A549 (cell line): ENCODE measurements around the gene MAPT. TPM values are rescaled to one million over a fixed set of nuclear protein-coding genes. Genes with fewer than 3 reads are reported as not detected.

ENCODE experiments used
- ATAC-seq, 2 experiments: fragments of 200-7000 bp in 1 of 2; fragments of >200 bp in 1 of 2; cut with Nextera tagmentation in 1 of 2; cut with Tn5 transposase in 1 of 2; 3 replicates each; pipeline versions ENCODE4 v1.8.0 to v1.9.1; 2018 to 2020; ENCODE audit warnings: mild to moderate bottlenecking in 1 of 2, moderate library complexity in 1 of 2
- CTCF ChIA-PET: fragments of 300-600 bp; sonication (Branson Sonifier 250); formaldehyde crosslinking; extraction: SDS; loops from one replicate; lab custom pipeline; 2021; ENCODE audit warnings: antibody characterized with exemption, inconsistent platforms; lab: Yijun Ruan, JAX
- POLR2A ChIA-PET: fragments of 350-600 bp; formaldehyde crosslinking; extraction: SDS; loops from one replicate; lab custom pipeline; 2021; ENCODE audit warnings: antibody characterized with exemption, inconsistent platforms; lab: Yijun Ruan, JAX
- DNase-seq, 2 experiments: peaks; one replicate each; pipeline versions ENCODE4 v3.0.0 to v3.0.0-alpha.2; 2011 to 2016; ENCODE audit warnings: low read depth in 1 of 2, low spot score in 1 of 2
- FAIRE-seq: peaks from 2 replicates; lab custom pipeline; 2011; peaks lifted over from hg19 to GRCh38; lab: Jason Lieb, UNC
- H3K27ac ChIP-seq, 2 experiments: fragments of >200 bp; sonication (Bioruptor Twin); formaldehyde crosslinking; 3 replicates each; pipeline ENCODE4 v1.5.1; 2016 to 2017
- H3K4me1 ChIP-seq: fragments of >200 bp; sonication (Bioruptor Twin); formaldehyde crosslinking; 3 replicates; pipeline ENCODE4 v1.6.1; 2016
- H3K4me2 ChIP-seq: fragments of >200 bp; sonication (Bioruptor Twin); formaldehyde crosslinking; 3 replicates; pipeline ENCODE4 v1.6.1; 2016
- H3K4me3 ChIP-seq: fragments of >200 bp; sonication (Bioruptor Twin); formaldehyde crosslinking; 3 replicates; pipeline ENCODE4 v1.5.1; 2016
- H3K9me3 ChIP-seq: fragments of >200 bp; sonication (Bioruptor Twin); formaldehyde crosslinking; 3 replicates; pipeline ENCODE4 v1.6.1; 2016
- ATOH8 ChIP-seq: fragments of 250-450 bp; sonication (Bioruptor Pico); IDR thresholded peaks from 2 replicates; pipeline ENCODE4 v1.5.0; 2020; ENCODE audit warnings: low read depth, mild to moderate bottlenecking, moderate library complexity
- CHD2 ChIP-seq: fragments of 150-350 bp; IDR thresholded peaks from 2 replicates; pipeline ENCODE4 v1.6.1; 2014; ENCODE audit warnings: low read length; ENCODE audit not compliant: partially characterized antibody
- CTCF ChIP-seq: fragments of >200 bp; sonication (Bioruptor Twin); formaldehyde crosslinking; IDR thresholded peaks from 3 replicates; pipeline ENCODE4 v1.5.1; 2016
- ELK1 ChIP-seq: fragments of 150-350 bp; IDR thresholded peaks from 2 replicates; pipeline ENCODE4 v1.6.1; 2014; ENCODE audit warnings: low read depth, mild to moderate bottlenecking, low read length
- ESRRA ChIP-seq: fragments of 150-350 bp; IDR thresholded peaks from 2 replicates; pipeline ENCODE4 v1.6.1; 2014; ENCODE audit warnings: mild to moderate bottlenecking, low read length, borderline replicate concordance
- FOSB ChIP-seq: fragments of 250-450 bp; sonication (Bioruptor Pico); IDR thresholded peaks from 2 replicates; pipeline ENCODE4 v1.5.0; 2020; ENCODE audit warnings: mild to moderate bottlenecking, moderate library complexity
- HDAC2 ChIP-seq: fragments of 200-600 bp; sonication (generic); IDR thresholded peaks from 2 replicates; pipeline ENCODE4 v1.6.1; 2016
- HEYL ChIP-seq: fragments of 250-450 bp; sonication (Bioruptor Pico); IDR thresholded peaks from 2 replicates; pipeline ENCODE4 v1.8.0; 2021; ENCODE audit warnings: mild to moderate bottlenecking, moderate library complexity
- HOXA7 ChIP-seq: fragments of 250-450 bp; sonication (Bioruptor Pico); IDR thresholded peaks from 2 replicates; pipeline ENCODE4 v1.5.0; 2020; ENCODE audit warnings: mild to moderate bottlenecking, moderate library complexity
- KDM1A ChIP-seq: fragments of 200-600 bp; sonication (generic); IDR thresholded peaks from 2 replicates; pipeline ENCODE4 v1.6.1; 2016; ENCODE audit warnings: low read depth, mild to moderate bottlenecking
- MAX ChIP-seq: IDR thresholded peaks from 2 replicates; pipeline ENCODE4 v1.6.1; 2012
- MAZ ChIP-seq: fragments of 150-350 bp; IDR thresholded peaks from 2 replicates; pipeline ENCODE4 v1.6.1; 2014; ENCODE audit warnings: antibody characterized with exemption, low read depth, low read length, borderline replicate concordance
- MYC ChIP-seq: IDR thresholded peaks from 2 replicates; pipeline ENCODE4 v1.6.1; 2012; ENCODE audit warnings: mild to moderate bottlenecking, inconsistent platforms, low read length, improper control_type of control experiment, borderline replicate concordance
- NFE2L2 ChIP-seq: fragments of 150-350 bp; conservative IDR thresholded peaks from 2 replicates; pipeline ENCODE4 v1.6.1; 2014; ENCODE audit warnings: low read length
- NR3C1 ChIP-seq: fragments of >200 bp; sonication (Bioruptor Twin); formaldehyde crosslinking; IDR thresholded peaks from 3 replicates; pipeline ENCODE4 v1.6.1; 2017
- PBX3 ChIP-seq: IDR thresholded peaks from 2 replicates; pipeline ENCODE4 v1.6.1; 2012
- POLR2A ChIP-seq: IDR thresholded peaks from 2 replicates; pipeline ENCODE4 v1.6.1; 2012; ENCODE audit warnings: mild to moderate bottlenecking, low read length
- RARB ChIP-seq: fragments of 250-450 bp; sonication (Bioruptor Pico); IDR thresholded peaks from 2 replicates; pipeline ENCODE4 v1.8.0; 2021; ENCODE audit warnings: mild to moderate bottlenecking, moderate library complexity
- RNF2 ChIP-seq: fragments of 200-600 bp; sonication (generic); IDR thresholded peaks from 2 replicates; pipeline ENCODE4 v1.6.1; 2016; ENCODE audit warnings: low read depth, mild to moderate bottlenecking, antibody characterized with exemption, moderate library complexity, borderline replicate concordance
- USF2 ChIP-seq: fragments of 450-650 bp; IDR thresholded peaks from 2 replicates; pipeline ENCODE4 v1.6.1; 2014; ENCODE audit warnings: antibody characterized with exemption
- ZC3H11A ChIP-seq: fragments of 450-650 bp; IDR thresholded peaks from 2 replicates; pipeline ENCODE4 v1.6.1; 2014; ENCODE audit warnings: antibody characterized with exemption, mild to moderate bottlenecking
- ZNF302 ChIP-seq: fragments of 250-450 bp; sonication (Bioruptor Pico); IDR thresholded peaks from 2 replicates; pipeline ENCODE4 v1.9.0; 2021; ENCODE audit warnings: inconsistent platforms, mild to moderate bottlenecking, moderate library complexity
- WGBS: methylation state at CpG from one replicate; pipeline ENCODE4 v1.1.6; 2017; ENCODE audit errors: missing lambda C conversion rate; 5-methylcytosine and 5-hydroxymethylcytosine counted together
- polyA plus RNA-seq, 4 experiments: library from polyadenylated mRNA; depleted of rRNA in 3 of 4; stranded (reverse); fragments of >200 nt; fragmentation: RNase III in 1 of 4; extraction: RNeasy Plus Mini Kit Qiagen cat#74134 plus additional on column Dnase treatment in 1 of 4; gene quantifications; 2 replicates in 3 of 4; 3 replicates in 1 of 4; pipeline ENCODE4 v1.2.3, GENCODE V29; 2011 to 2017

MAPT gene
- polyA plus RNA-seq, 2 of the 4 experiments (the other 2 are of a cell fraction), result 1.2 to 1.6 TPM

GRCh38 chr17:45893725-45894021 is 681 bp upstream of the MAPT start:
- 44% methylated on average over 7 of the region's 7 CpGs for WGBS
- Histone ChIP-seq H3K4me2 (peak overlapping the region; percentile 99), H3K9me3 (no peaks in the 10 kb centered on the region), H3K27ac (peak overlapping the region; percentile 76 to 85), H3K4me3 (peak overlapping the region; percentile 69), H3K4me1 (peaks cover 22% of the 10 kb centered on the region)
- POLR2A ChIA-PET, result interaction anchor here (0.8 kb wide), 1 partner anchor 55 kb away, joined by 4 read pairs; no protein-coding TSS in a partner anchor
- no peak for TF ChIP-seq CTCF
- peak; percentile 96 for TF ChIP-seq RNF2
- TF ChIP-seq POLR2A, result no peak
- no peak for TF ChIP-seq ATOH8
- TF ChIP-seq ESRRA, result no peak
- TF ChIP-seq MAZ, result no peak
- TF ChIP-seq HDAC2, result peak; percentile 79; the same call in 1 of the 2 replicates
- no peak for ATAC-seq
- DNase-seq, result no peak
- CTCF ChIA-PET, result interaction anchor here (0.7 to 3.7 kb wide), 18 partner anchors 9 to 675 kb away, joined by 3 to 26 read pairs (median 4); no protein-coding TSS in a partner anchor
- FAIRE-seq, result peak; percentile 68

GRCh38 chr17:45895304-45895968 is 1.1 kb downstream of the MAPT start:
- H3K27ac ChIP-seq, result peak overlapping the region in 1 of 2 experiments; percentile 80; a peak in 1 of 6 replicates

More at GRCh38 chr17:45895304-45895968, 1.1 kb downstream of the MAPT start:
- CTCF ChIA-PET, result interaction anchor here (0.6 to 3.7 kb wide), 13 partner anchors 13 to 239 kb away, joined by 3 to 26 read pairs (median 4); no protein-coding TSS in a partner anchor
- 2% methylated on average over 46 of the region's 63 CpGs for WGBS
- Histone ChIP-seq H3K9me3 (no peaks in the 10 kb centered on the region), H3K4me3 (peak overlapping the region; percentile 69), H3K4me2 (peak overlapping the region; percentile 99), H3K4me1 (peaks cover 22% of the 10 kb centered on the region)
- POLR2A ChIA-PET, result no interaction called here
- peak; percentile 47 to 51 for DNase-seq
- TF ChIP-seq HOXA7 (CRISPR knock-in tag) (no peak), CHD2 (no peak), MYC (no peak), ZC3H11A (no peak), HDAC2 (peak; percentile 92), RARB (CRISPR knock-in tag) (no peak), USF2 (no peak), MAX (0 out of 2 replicates have a peak, but pooled peaks have one; percentile 6), NR3C1 (no peak), NFE2L2 (no peak), FOSB (CRISPR knock-in tag) (no peak), RNF2 (peak; percentile 27; the same call in 1 of the 2 replicates), PBX3 (no peak), KDM1A (no peak), ZNF302 (CRISPR knock-in tag) (no peak), HEYL (CRISPR knock-in tag) (no peak), ELK1 (no peak)
- ATAC-seq, result peak; percentile 24 to 37; a peak in 4 of 6 replicates
- no peak for FAIRE-seq
